Stromal cell of bone marrow (primary cell): ENCODE measurements around the gene FA2H.
"Not testable (repeated sequence)": the region's sequence is repeated elsewhere in the genome, so short reads cannot be mapped to it uniquely, and the experiment has no call there.

ENCODE experiments used
- DNase-seq: peaks from one replicate; pipeline ENCODE4 v3.0.0-alpha.2; 2012; ENCODE audit warnings: low read depth

Gene FA2H

DNA sequence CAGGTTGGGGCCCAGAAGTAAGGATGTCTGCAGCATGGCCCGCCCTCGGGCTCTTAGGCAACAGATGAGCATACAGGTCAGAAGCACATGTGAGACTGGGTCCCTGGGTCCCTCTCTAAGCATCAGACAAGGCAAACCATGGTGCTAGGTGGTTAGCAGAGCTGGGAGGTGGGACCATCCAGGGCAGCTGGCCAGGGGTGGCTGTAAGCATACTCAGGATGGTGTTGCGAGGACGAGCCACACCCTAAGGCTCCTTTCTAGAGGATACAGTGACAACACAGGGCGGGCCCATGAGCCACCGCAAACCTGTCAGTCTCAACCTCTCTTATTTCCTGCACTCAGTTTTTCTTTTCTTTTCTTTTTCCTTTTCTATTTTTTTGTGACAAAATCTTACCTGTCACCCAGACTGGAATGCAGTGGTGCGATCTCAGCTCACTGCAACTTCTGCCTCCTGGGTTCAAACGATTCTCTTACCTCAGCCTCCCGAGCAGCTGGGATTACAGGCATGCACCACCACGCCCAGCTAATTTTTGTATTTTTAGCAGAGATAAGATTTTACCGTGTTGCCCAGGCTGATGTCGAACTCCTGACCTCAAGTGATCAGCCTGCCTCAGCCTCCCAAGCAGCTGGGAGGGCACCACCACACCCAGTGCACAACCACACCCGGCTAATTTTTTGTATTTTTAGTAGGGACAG lies 3.6 kb downstream of the FA2H start:
- DNase-seq, result no peak

GRCh38 chr16:74769586-74770190 lies 4.9 kb downstream of the FA2H start:
- DNase-seq, result no peak

DNA sequence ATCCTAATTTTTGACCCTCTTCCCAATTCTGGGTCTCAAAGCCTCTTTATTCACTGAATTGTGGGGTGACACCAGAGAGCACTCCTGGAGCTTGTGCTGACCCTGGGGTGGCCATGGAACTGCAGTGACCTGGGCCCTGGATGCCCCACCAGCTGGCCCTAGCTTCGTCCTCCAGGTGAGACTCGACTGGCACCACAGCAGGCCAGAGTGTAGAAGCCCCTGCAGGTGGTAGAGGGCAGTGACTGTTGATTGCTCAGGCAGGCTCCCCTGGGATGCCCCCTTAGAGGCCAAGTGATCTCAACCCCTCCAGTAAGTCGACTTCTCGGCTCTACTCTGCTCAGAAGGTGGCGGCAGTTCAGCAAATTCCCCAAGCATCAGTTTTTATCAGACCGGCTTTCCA lies 6.4 kb downstream of the FA2H start:
- no peak for DNase-seq

DNA sequence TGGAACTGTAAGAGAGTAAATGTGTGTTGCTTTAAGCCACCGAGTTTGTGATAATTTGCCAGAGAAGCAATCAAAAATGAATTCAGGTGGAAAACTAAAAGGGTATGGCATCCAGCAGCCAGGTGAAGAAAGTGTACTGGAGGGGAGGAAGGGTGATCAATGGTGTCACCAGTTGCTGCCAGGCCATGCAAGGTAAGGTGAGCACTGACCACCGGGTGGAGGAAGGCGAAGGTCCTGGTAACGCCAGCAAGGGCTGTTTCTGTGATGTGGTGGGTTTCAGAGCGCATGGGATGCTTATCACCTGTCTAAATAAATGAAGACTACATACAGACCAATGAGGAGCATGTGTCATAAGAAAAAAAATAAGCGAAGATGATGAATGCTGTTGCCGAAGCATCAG lies 6.9 kb downstream of the FA2H start:
- DNase-seq, result no peak

DNA sequence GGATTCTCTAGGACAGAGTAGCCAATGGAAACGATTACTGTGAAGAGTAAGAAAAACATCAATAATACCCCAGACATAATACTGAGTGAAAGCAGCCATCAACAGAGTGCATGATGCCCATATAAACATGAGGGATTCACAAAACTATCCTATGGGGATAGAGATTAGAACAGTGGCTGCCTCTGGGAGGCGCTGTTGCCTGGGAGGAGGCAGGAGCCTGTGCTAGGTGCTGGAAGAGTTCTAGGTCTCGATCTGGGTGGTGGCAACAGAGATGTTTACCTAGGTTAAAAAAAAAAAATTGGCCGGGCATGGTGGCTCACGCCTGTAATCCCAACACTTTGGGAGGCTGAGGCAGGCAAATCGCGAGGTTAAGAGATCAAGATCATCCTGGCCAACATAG lies 7.9 kb downstream of the FA2H start:
- no peak for DNase-seq

DNA sequence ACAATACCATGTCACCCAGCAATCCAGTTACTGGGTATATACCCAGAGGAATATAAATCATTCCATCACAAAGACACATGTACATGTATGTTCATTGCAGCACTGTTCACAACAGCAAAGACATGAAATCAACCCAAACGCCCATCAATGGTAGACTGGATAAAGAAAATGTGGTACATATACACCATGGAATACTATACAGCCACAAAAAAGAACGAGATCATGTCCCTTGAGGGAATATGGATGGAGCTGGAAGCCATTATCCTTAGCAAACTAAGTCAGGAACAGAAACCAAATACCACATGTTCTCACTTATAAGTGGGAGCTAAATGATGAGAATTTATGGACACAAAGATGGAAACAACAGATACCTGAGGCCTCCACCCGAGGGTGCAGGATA lies 10.4 kb downstream of the FA2H start:
- DNase-seq, result not testable (repeated sequence)

DNA sequence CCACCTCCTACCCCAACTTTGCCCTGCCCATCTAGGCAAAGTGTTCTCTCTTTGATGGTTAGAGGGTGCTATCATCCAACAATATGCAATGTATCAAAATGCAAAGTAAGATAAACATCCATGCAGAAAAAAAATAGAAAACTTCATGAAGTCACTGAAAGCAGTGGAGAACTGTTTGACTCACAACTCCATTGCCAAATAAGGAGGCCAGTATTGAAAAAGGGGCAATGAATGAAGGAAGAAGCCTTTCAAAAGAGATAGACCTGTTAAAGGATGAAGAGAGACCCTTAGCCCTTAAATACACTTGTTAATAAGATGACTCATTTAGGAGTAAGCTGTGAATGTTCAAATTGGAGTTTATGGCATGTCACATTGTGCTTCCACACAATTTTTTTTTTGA lies 13.0 kb downstream of the FA2H start:
- no peak for DNase-seq

DNA sequence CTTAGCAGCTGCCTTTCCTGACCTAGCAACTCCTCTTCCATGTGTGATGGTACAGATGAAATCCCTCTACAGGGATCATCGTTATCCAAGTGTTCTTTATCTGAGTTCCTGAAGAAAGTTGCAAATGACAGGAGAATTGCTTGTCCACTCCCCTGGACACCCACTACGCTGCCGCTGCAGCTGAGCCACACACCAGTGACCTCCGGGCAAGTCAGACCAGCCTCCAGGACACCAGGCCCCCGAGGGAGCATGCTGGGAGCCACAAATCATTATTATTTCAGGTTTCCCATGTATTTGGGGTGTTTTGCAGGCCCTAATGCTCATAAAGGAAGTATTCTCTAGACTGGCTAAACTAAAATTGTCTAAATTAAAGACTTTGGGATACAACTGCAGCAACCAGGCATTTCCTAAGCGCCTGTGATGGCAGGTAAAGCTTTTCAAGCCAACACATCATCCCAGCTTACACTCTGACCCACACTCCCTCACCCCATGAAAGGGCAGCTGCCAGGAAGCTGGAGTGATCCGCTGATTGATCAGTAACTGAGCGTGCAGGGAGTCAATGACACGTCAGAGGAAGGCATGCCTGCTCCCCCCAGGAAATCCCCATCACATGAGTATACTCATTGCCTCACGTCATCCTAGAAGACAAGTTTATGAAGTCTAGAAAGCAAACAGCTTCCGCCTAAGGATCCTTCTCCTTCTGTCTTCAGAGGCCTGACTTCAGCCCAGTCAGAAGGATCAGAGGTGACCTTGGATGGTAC lies 14.4 kb downstream of the FA2H start:
- DNase-seq, result no peak

DNA sequence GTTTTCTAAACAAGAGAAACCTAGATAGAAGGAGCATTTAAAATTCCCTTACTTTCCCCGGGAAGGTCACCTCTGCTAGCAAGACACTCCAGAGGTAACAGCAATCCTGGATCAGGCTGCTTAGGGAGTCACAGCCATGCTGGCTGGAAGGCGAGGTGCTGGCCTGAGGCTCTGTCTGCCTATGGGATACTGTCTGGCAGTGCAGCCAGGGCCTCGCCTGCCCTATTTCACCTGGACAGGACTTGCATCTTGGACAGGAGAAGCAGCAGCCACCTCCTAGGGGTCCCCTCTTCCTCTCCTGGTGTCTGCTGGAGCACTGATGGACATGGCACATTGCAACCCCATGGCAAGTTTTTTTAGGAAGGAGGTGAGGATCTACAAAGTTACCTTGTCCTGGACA lies 15.1 kb downstream of the FA2H start:
- DNase-seq, result no peak

GRCh38 chr16:74758801-74759200 lies 15.8 kb downstream of the FA2H start:
- DNase-seq, result no peak

DNA sequence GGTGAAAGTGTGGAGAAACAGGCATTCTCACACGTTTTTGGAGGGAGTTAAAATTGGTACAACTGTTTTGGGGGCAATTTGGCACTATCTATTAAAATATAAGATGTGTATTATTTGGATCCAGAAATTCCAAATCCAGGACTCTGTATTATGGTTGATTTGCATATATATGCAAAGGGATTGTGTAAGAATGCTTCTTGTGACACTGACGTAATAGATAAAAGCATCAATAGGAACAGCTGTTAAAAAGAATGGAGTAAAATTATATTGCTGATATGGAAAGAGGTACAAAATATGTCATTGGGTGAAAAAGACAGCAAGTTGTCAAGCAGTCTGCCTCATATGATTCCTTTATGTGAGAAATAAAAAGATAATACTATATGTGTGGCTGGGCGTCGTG lies 17.3 kb downstream of the FA2H start:
- no peak for DNase-seq

DNA sequence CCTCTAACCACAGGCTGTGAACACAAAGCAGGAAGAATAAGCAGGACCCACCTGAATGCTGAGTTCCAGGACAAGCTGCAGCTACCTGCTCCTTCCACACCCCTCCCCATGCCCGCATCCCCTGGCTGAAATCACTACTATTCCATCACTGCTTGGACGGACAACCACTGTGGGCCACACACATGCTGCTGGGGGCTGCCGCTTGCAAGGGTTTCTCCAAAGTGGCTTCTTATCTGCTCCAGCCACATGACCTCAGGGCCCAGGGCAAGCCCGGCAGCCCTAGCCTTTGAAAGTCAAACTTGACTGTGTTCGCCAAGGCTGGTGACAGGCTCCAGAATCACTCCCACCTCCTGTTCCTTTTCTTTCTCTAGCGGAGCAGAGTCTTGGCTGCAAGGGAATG lies 18.4 kb downstream of the FA2H start:
- DNase-seq, result no peak

DNA sequence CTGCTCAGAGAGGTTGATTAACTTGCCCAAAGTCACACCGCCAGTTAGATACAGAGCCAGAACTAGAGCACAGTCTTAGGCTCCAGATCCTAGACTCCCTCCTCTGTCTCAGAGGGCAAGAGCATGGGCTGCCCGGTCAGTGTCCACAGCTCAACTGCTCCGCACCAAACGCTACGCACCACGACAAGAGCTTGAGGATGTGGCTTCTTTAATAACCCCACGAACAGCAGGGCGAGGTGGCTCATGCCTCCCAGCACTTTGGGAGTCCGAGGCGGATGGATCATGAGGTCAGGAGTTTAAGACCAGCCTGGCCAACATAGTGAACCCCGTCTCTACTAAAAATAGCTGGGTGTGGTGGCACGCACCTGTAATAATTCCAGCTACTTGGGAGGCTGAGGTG lies 21.4 kb downstream of the FA2H start:
- no peak for DNase-seq

DNA sequence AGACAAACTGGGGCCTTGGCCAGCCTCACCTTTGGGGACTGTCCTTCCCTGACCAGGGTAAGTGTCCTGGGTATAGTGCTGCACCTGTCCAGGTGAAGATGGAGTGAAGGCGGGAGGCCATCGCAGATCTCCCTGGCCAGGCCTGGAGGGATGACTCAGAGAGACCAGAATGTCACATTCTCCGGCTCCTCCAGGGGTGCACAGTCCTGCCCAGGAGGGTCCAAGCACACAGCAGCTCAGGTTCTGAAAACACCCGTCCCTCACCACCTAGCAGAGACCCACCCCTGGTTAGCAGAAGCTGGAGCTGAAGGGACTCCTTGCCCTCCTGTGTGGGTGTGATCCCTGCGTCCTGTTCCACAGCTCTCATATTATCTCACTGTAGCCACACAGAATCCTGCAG lies 21.9 kb downstream of the FA2H start:
- DNase-seq, result no peak

DNA sequence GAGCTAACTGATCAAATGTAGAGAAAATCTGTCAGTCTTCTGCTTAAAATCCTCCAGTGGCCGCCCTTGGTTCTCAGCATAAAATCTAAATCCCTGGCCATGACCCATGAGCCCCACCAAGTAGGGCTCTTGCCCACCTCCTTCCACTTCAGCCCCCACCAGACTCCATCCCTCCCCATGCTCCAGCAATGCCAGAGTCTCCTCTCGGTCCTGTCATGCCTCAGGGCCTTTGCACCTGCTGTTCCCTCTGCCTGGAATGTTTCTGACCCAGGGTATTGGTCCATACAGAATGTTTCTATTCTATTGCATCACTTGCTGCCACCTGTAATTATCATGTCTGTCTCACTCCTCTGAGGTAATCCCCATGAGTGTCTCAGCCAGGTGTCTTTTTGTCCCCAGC lies 22.4 kb downstream of the FA2H start:
- no peak for DNase-seq

GRCh38 chr16:74751658-74752057 lies 23.0 kb downstream of the FA2H start:
- no peak for DNase-seq

DNA sequence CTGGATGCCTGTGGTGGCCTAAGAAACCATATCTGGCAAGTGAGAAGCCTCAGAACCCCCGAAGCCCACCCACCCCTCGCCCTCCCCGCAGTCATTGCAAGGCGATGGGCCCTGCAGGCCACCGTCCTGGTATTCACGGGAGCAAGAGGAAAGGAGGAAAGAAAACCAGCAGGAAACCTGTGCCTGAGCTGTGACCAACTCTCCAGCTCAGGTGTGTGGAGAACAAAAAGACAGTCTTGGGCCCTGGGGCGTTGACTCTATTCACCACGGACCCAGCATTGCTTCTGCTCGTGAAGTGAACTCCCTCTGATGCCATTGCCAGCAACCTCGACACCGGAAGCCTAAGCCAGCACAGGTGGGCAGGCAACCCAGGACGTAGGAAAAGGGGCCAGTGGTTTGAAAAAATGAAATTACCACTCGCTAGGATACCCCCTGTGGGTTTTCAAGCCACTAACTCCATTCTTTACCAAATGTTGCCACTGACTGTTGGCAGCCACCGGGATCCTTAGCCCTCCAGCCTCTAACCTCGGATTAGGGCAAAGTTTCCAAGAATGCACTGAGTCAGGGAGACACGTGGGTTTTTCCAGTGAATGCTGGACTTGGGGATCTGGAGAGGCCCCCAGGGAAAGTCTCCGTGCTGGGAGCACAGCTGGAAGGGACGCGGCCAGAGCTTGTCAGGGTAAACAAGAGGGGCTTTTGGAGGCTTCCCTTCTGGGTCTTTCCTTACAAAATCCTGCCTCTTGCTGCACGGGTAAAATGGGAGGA lies 25.1 kb downstream of the FA2H start:
- DNase-seq, result peak; percentile 16

GRCh38 chr16:74748616-74749026 lies 26.0 kb downstream of the FA2H start:
- no peak for DNase-seq

DNA sequence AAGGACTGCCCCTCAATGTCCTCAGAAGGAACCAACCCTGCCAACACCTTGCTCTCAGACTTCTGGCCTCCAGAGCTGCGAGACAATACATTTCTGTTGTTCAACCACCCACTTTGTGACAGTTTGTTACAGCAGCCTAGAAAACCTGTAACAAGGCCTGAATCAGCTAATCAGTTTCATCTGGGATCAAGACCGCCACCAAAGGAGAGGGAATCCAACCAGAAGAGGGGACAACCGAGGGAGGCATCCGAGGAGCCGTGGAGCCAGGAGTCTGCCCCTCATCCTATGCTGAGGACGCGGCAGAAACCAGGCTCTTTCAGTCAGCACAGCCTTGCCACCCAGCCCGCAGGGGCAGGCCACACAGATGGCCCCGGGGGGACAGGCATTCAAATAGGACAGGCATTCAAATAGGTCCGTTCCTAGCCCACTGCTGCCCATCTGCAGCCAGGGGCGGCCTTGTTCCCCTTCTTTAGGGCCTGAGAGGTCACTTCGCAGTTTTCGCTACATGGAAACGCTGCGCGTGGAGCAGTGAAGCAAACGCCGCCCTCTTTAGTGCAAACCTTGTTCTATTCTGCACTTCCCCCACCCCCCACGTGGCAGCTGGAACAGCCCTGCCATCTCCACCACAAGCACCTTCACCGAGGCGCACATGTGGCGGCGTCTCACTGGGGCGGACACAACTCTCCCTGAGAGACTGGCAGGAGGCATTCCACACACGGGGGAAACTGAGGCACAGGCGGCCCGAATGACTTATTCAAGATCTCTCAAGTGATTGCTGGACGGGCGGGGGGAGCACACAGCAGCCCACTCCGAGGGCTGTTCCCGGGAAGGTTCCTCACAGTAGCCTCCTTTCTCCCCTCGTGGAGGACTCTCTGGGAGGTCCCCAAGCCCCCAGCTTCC lies 26.7 kb downstream of the FA2H start:
- DNase-seq, result no peak

DNA sequence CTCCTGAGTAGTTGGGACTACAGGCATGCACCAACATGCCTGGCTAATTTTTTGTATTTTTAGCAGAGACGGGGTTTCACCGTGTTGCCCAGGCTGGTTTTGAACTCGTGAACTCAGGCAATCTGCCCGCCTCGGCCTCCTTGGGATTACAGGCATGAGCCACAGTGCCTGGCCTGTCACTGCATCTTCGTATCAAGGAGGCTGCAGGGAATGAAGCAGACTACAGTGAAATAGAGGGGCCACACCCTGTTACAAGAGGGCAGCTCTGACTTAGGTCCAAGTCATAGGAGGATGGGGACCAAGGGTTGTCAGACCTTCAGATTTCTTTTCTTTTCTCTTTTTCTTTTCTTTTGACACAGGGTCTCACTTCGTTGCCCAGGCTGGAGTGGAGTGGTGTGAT lies 28.7 kb downstream of the FA2H start:
- DNase-seq, result no peak

- DNase-seq, result no peak
Observed at GRCh38 chr16:74745109-74745615, 29.5 kb downstream of the FA2H start.
